Right lobe of liver (tissue), 4 donors: ENCODE results near the gene MCTP2.

Experiments used
- CTCF ChIP-seq, 4 donors: fragments of 200-600 bp in 3 of 4; fragments of 450-650 bp in 1 of 4; IDR thresholded peaks; one replicate each; pipeline versions ENCODE4 v1.5.1 to v1.8.0; 2016 to 2022; ENCODE audit warnings: antibody characterized with exemption in 4 of 4, mild to moderate bottlenecking in 2 of 4
- POLR2A ChIP-seq: fragments of 450-650 bp; IDR thresholded peaks from one replicate; pipeline ENCODE4 v1.6.1; 2017; ENCODE audit warnings: antibody characterized with exemption, mild to moderate bottlenecking
- donor health status: DM: no; HTN: no; CAD: no.
- donor health status: DM: no; HTN: no; CAD: no.
- donor health status: DM: no; HTN: yes; CAD: no.

- TF ChIP-seq CTCF (IDR thresholded peaks at IDR 0.05), result no peak
- TF ChIP-seq POLR2A, result no peak
Observed at GRCh38 chr15:94286583-94286982, 55.2 kb downstream of the MCTP2 start.
